Neural progenitor cell (in vitro differentiated cells): Measurements from ENCODE around the gene DHX34. TPM values are rescaled to one million over a fixed set of nuclear protein-coding genes. Genes with fewer than 3 reads are reported as not detected.
A peak's percentile ranks its signal among the peaks of the same experiment; 100 is the strongest.

Source experiments
- DNase-seq: peaks from one replicate; pipeline ENCODE4 v3.0.0-alpha.2; 2016; ENCODE audit warnings: low spot score
- H2AFZ ChIP-seq: fragments of 200-600 bp; sonication (generic); replicated peaks from 2 replicates; pipeline ENCODE4 v1.6.1; 2016; ENCODE audit warnings: antibody characterized with exemption
- H3F3A ChIP-seq: fragments of 200-600 bp; sonication (generic); 2 replicates; pipeline ENCODE4 v1.6.1; 2016; ENCODE audit warnings: antibody characterized with exemption, low read depth
- H3K27ac ChIP-seq: fragments of 200-600 bp; sonication (generic); 2 replicates; pipeline ENCODE4 v1.5.1; 2016; ENCODE audit warnings: mild to moderate bottlenecking
- H3K27me3 ChIP-seq: fragments of 200-600 bp; sonication (generic); 2 replicates; pipeline ENCODE4 v1.6.1; 2016; ENCODE audit warnings: mild to moderate bottlenecking, moderate library complexity
- H3K36me3 ChIP-seq: fragments of 200-600 bp; sonication (generic); 2 replicates; pipeline ENCODE4 v1.5.1; 2016
- H3K4me1 ChIP-seq: fragments of 200-600 bp; sonication (generic); 2 replicates; pipeline ENCODE4 v1.6.1; 2016; ENCODE audit warnings: mixed run types
- H3K4me2 ChIP-seq: fragments of 200-600 bp; sonication (generic); 2 replicates; pipeline ENCODE4 v1.6.1; 2016
- H3K4me3 ChIP-seq: fragments of 200-600 bp; sonication (generic); 2 replicates; pipeline ENCODE4 v1.5.1; 2016
- H3K79me2 ChIP-seq: fragments of 200-600 bp; sonication (generic); 2 replicates; pipeline ENCODE4 v1.6.1; 2016; ENCODE audit warnings: low read depth
- H3K9ac ChIP-seq: fragments of 200-600 bp; sonication (generic); 2 replicates; pipeline ENCODE4 v1.6.1; 2016
- H3K9me3 ChIP-seq: fragments of 200-600 bp; sonication (generic); 2 replicates; pipeline ENCODE4 v1.5.1; 2016; ENCODE audit warnings: low read depth
- H4K20me1 ChIP-seq: fragments of 200-600 bp; sonication (generic); 2 replicates; pipeline ENCODE4 v1.6.1; 2016; ENCODE audit warnings: low read depth
- H3K27ac Mint-ChIP-seq: 3 replicates; pipeline ENCODE4 v1.8.0; 2021; ENCODE audit warnings: mixed read lengths
- H3K27me3 Mint-ChIP-seq: 2 replicates; pipeline ENCODE4 v1.8.0; 2022; ENCODE audit warnings: low read depth, mild to moderate bottlenecking, inconsistent platforms, moderate library complexity, mixed read lengths; ENCODE audit not compliant: insufficient read depth
- H3K36me3 Mint-ChIP-seq: 3 replicates; pipeline ENCODE4 v1.8.0; 2021; ENCODE audit warnings: mixed read lengths
- H3K4me1 Mint-ChIP-seq: 3 replicates; pipeline ENCODE4 v1.8.0; 2021; ENCODE audit warnings: mixed read lengths
- H3K4me3 Mint-ChIP-seq: 3 replicates; pipeline ENCODE4 v1.8.0; 2021; ENCODE audit warnings: mild to moderate bottlenecking, moderate library complexity, mixed read lengths
- H3K9me3 Mint-ChIP-seq: 3 replicates; pipeline ENCODE4 v1.8.0; 2020; ENCODE audit warnings: mixed read lengths
- CTCF ChIP-seq: fragments of 200-600 bp; sonication (generic); IDR thresholded peaks from 2 replicates; pipeline ENCODE4 v1.5.1; 2017; ENCODE audit warnings: antibody characterized with exemption, mild to moderate bottlenecking
- EZH2 ChIP-seq: fragments of 200-600 bp; sonication (generic); IDR thresholded peaks from 2 replicates; pipeline ENCODE4 v1.6.1; 2017; ENCODE audit warnings: antibody characterized with exemption, mild to moderate bottlenecking, moderate library complexity
- EZH2phosphoT487 ChIP-seq: fragments of 200-600 bp; sonication (generic); IDR thresholded peaks from 2 replicates; pipeline ENCODE4 v1.6.1; 2017; ENCODE audit warnings: antibody characterized with exemption
- total RNA-seq: library from RNA; depleted of rRNA; stranded (reverse); fragments of >200 nt; gene quantifications from 2 replicates; pipeline ENCODE4 v1.2.3, GENCODE V29; 2015; ENCODE audit warnings: low replicate concordance

Gene DHX34
- total RNA-seq, 1 donor from 2014 or later, result 12.3 TPM

- H3K9me3 ChIP-seq, result no peaks in the 10 kb centered on the region
- no peaks in the 10 kb centered on the region for H3K4me1 ChIP-seq
- no peak overlapping the region for H3K4me2 ChIP-seq
- no peak for DNase-seq
- no peak overlapping the region for H3K9ac ChIP-seq
- no peaks in the 10 kb centered on the region for H4K20me1 ChIP-seq
- TF ChIP-seq CTCF (no peak), EZH2phosphoT487 (no peak), EZH2 (no peak)
- Mint-ChIP-seq H3K27ac (no peak overlapping the region), H3K4me1 (no peaks in the 10 kb centered on the region), H3K4me3 (no peak overlapping the region), H3K36me3 (peaks cover 13% of the 10 kb centered on the region), H3K27me3 (peaks cover 6% of the 10 kb centered on the region), H3K9me3 (no peaks in the 10 kb centered on the region)
- no peak overlapping the region for H2AFZ ChIP-seq
- no peaks in the 10 kb centered on the region for H3K79me2 ChIP-seq
- no peaks in the 10 kb centered on the region for H3K27me3 ChIP-seq
- H3K4me3 ChIP-seq, result no peak overlapping the region
- H3K36me3 ChIP-seq, result no peaks in the 10 kb centered on the region
- H3K27ac ChIP-seq, result no peak overlapping the region
- no peaks in the 10 kb centered on the region for H3F3A ChIP-seq
These were observed 26.0 kb downstream of the DHX34 start for GRCh38 chr19:47374876-47375693.

GRCh38 chr19:47375694-47376588 lies 26.8 kb downstream of the DHX34 start:
- Histone ChIP-seq H3K4me2 (no peak overlapping the region), H3K36me3 (no peaks in the 10 kb centered on the region), H3K4me3 (no peak overlapping the region), H3K4me1 (no peaks in the 10 kb centered on the region), H3K27me3 (no peaks in the 10 kb centered on the region), H3F3A (no peaks in the 10 kb centered on the region), H2AFZ (no peak overlapping the region), H3K9me3 (no peaks in the 10 kb centered on the region), H3K79me2 (no peaks in the 10 kb centered on the region), H3K27ac (no peak overlapping the region), H4K20me1 (no peaks in the 10 kb centered on the region), H3K9ac (no peak overlapping the region)
- Mint-ChIP-seq H3K27me3 (peaks cover 6% of the 10 kb centered on the region), H3K4me1 (no peaks in the 10 kb centered on the region), H3K4me3 (peak overlapping the region; percentile 62), H3K9me3 (no peaks in the 10 kb centered on the region), H3K36me3 (peaks cover 10% of the 10 kb centered on the region), H3K27ac (no peak overlapping the region)
- no peak for DNase-seq
- TF ChIP-seq EZH2phosphoT487 (no peak), CTCF (no peak), EZH2 (no peak)

GRCh38 chr19:47376589-47377144 lies 27.6 kb downstream of the DHX34 start:
- no peaks in the 10 kb centered on the region for H4K20me1 ChIP-seq
- H2AFZ ChIP-seq, result no peak overlapping the region
- TF ChIP-seq EZH2phosphoT487 (no peak), CTCF (no peak), EZH2 (no peak)
- no peak overlapping the region for H3K4me2 ChIP-seq
- peaks cover 5% of the 10 kb centered on the region for H3K27me3 Mint-ChIP-seq
- H3K9ac ChIP-seq, result no peak overlapping the region
- H3K27ac Mint-ChIP-seq, result no peak overlapping the region
- H3F3A ChIP-seq, result no peaks in the 10 kb centered on the region
- no peak overlapping the region for H3K27ac ChIP-seq
- H3K4me3 ChIP-seq, result no peak overlapping the region
- H3K36me3 ChIP-seq, result no peaks in the 10 kb centered on the region
- no peaks in the 10 kb centered on the region for H3K9me3 Mint-ChIP-seq
- no peak for DNase-seq
- no peaks in the 10 kb centered on the region for H3K79me2 ChIP-seq
- no peaks in the 10 kb centered on the region for H3K4me1 ChIP-seq
- no peaks in the 10 kb centered on the region for H3K27me3 ChIP-seq
- peaks cover 13% of the 10 kb centered on the region for H3K36me3 Mint-ChIP-seq
- no peaks in the 10 kb centered on the region for H3K4me1 Mint-ChIP-seq
- no peak overlapping the region for H3K4me3 Mint-ChIP-seq
- no peaks in the 10 kb centered on the region for H3K9me3 ChIP-seq
